ENCODE results near the gene CNTNAP5.

The CNTNAP5 gene

GRCh38 chr2:124586835-124587234 is 561.7 kb downstream of the CNTNAP5 start:
- H3K4me3 ChIP-seq (ENCODE audit: control insufficient read depth, low read depth, low read length): no peak overlapping the region
- DNase-seq (ENCODE audit: low read depth): no peak
- TF ChIP-seq CTCF (conservative IDR thresholded peaks at IDR 0.05; ENCODE audit: control insufficient read depth, insufficient read depth, low read depth, low read length): no peak

GRCh38 chr2:124589971-124590370 is 564.9 kb downstream of the CNTNAP5 start:
- no peak for TF ChIP-seq CTCF (conservative IDR thresholded peaks at IDR 0.05; ENCODE audit: control insufficient read depth, insufficient read depth, low read depth, low read length)
- H3K4me3 ChIP-seq (ENCODE audit: control insufficient read depth, low read depth, low read length): no peak overlapping the region
- no peak for DNase-seq (ENCODE audit: low read depth)

GRCh38 chr2:124602759-124603158 is 577.7 kb downstream of the CNTNAP5 start:
- no peak overlapping the region for H3K4me3 ChIP-seq (ENCODE audit: control insufficient read depth, low read depth, low read length)
- no peak for DNase-seq (ENCODE audit: low read depth)
- no peak for TF ChIP-seq CTCF (conservative IDR thresholded peaks at IDR 0.05; ENCODE audit: control insufficient read depth, insufficient read depth, low read depth, low read length)

GRCh38 chr2:124604940-124605339 is 579.9 kb downstream of the CNTNAP5 start:
- TF ChIP-seq CTCF (conservative IDR thresholded peaks at IDR 0.05; ENCODE audit: control insufficient read depth, insufficient read depth, low read depth, low read length): no peak
- H3K4me3 ChIP-seq (ENCODE audit: control insufficient read depth, low read depth, low read length): no peak overlapping the region
- DNase-seq (ENCODE audit: low read depth): no peak

- no peak for TF ChIP-seq CTCF (conservative IDR thresholded peaks at IDR 0.05; ENCODE audit: control insufficient read depth, insufficient read depth, low read depth, low read length)
- no peak for DNase-seq (ENCODE audit: low read depth)
- H3K4me3 ChIP-seq (ENCODE audit: control insufficient read depth, low read depth, low read length): no peak overlapping the region
These were observed 582.6 kb downstream of the CNTNAP5 start for GRCh38 chr2:124607679-124608078.

GRCh38 chr2:124609667-124610066 is 584.6 kb downstream of the CNTNAP5 start:
- no peak for DNase-seq (ENCODE audit: low read depth)
- no peak overlapping the region for H3K4me3 ChIP-seq (ENCODE audit: control insufficient read depth, low read depth, low read length)
- TF ChIP-seq CTCF (conservative IDR thresholded peaks at IDR 0.05; ENCODE audit: control insufficient read depth, insufficient read depth, low read depth, low read length): no peak

GRCh38 chr2:124610141-124610540 is 585.1 kb downstream of the CNTNAP5 start:
- H3K4me3 ChIP-seq (ENCODE audit: control insufficient read depth, low read depth, low read length): no peak overlapping the region
- TF ChIP-seq CTCF (conservative IDR thresholded peaks at IDR 0.05; ENCODE audit: control insufficient read depth, insufficient read depth, low read depth, low read length): no peak
- no peak for DNase-seq (ENCODE audit: low read depth)
